Activated naive CD8-positive, alpha-beta T cell treated with anti-CD3 and anti-CD28 coated beads for 36 hours (primary cell): ENCODE results near the gene IL37. TPM values are rescaled to one million over a fixed set of nuclear protein-coding genes. Genes with fewer than 3 reads are reported as not detected.
"Not testable (repeated sequence)": the region's sequence is repeated elsewhere in the genome, so short reads cannot be mapped to it uniquely, and the experiment has no call there.

Source experiments
- DNase-seq: peaks from one replicate; pipeline ENCODE4 v3.0.0; 2021
- H3K27ac Mint-ChIP-seq: one replicate; pipeline ENCODE4 v1.8.0; 2022; ENCODE audit warnings: mild to moderate bottlenecking, moderate library complexity, mixed read lengths
- H3K27me3 Mint-ChIP-seq: one replicate; pipeline ENCODE4 v1.8.0; 2022; ENCODE audit warnings: mild to moderate bottlenecking, mixed read lengths
- H3K36me3 Mint-ChIP-seq: one replicate; pipeline ENCODE4 v1.8.0; 2021; ENCODE audit warnings: mild to moderate bottlenecking, mixed read lengths
- H3K4me1 Mint-ChIP-seq: one replicate; pipeline ENCODE4 v1.8.0; 2021; ENCODE audit warnings: mixed read lengths
- H3K4me3 Mint-ChIP-seq: one replicate; pipeline ENCODE4 v1.8.0; 2022; ENCODE audit warnings: mild to moderate bottlenecking, moderate library complexity, mixed read lengths
- H3K9me3 Mint-ChIP-seq: one replicate; pipeline ENCODE4 v1.8.0; 2022; ENCODE audit warnings: mixed read lengths
- total RNA-seq, 2 experiments: library from RNA; stranded (reverse); gene quantifications; one replicate each; pipeline ENCODE4 v1.2.3, GENCODE V29; 2021

Gene IL37
- total RNA-seq, 2 experiments from 2014 or later = not detected

GRCh38 chr2:112924360-112924759 lies 13.4 kb downstream of the IL37 start:
- Mint-ChIP-seq H3K36me3 (no peaks in the 10 kb centered on the region), H3K4me3 (no peak overlapping the region), H3K27me3 (peaks cover 4% of the 10 kb centered on the region), H3K9me3 (no peaks in the 10 kb centered on the region), H3K4me1 (peaks cover 2% of the 10 kb centered on the region), H3K27ac (no peak overlapping the region)
- no peak for DNase-seq

DNA sequence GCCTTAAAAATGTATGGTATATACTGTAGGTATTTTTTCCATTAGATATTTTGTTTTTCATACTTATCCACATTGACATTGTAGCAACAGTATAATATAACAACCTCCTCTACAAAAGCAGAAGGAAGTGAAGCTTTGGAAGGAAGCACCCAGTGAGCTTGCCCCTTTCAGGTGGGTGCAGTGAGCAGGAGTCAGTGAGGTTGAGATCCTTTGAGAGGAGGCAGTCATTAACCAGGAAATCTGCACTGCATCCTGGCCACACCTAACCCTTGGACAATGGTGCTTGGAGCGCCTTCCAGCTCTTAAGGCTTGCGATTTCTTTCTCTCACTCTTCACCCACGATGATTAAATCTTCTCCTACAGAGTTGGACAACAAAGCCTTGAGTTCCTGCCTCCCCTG lies 13.9 kb downstream of the IL37 start:
- DNase-seq = no peak
- Mint-ChIP-seq H3K27me3 (peaks cover 4% of the 10 kb centered on the region), H3K27ac (no peak overlapping the region), H3K36me3 (no peaks in the 10 kb centered on the region), H3K4me1 (peaks cover 2% of the 10 kb centered on the region), H3K4me3 (no peak overlapping the region), H3K9me3 (no peaks in the 10 kb centered on the region)

DNA sequence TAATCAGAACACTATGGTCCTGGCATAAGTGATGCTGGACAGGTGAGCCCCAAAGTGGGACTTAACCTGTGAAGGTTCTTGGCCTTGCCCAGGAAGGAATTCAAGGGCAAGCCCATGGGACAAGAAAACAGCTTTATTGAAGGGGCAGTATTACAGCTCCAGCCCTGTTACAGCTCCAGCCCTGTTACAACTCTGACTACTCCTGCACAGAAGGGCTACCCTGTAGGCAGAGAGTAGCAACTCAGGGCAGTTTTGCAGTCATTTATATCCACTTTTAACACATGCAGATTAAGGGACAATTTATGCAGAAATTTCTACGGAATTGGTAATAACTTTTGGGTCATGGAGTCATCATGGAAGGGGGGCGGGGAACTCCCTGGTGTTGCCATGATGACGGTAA lies 15.7 kb downstream of the IL37 start:
- no peaks in the 10 kb centered on the region for H3K36me3 Mint-ChIP-seq
- H3K27ac Mint-ChIP-seq = no peak overlapping the region
- peaks cover 5% of the 10 kb centered on the region for H3K27me3 Mint-ChIP-seq
- no peaks in the 10 kb centered on the region for H3K9me3 Mint-ChIP-seq
- no peaks in the 10 kb centered on the region for H3K4me1 Mint-ChIP-seq
- no peak overlapping the region for H3K4me3 Mint-ChIP-seq
- DNase-seq = no peak

DNA sequence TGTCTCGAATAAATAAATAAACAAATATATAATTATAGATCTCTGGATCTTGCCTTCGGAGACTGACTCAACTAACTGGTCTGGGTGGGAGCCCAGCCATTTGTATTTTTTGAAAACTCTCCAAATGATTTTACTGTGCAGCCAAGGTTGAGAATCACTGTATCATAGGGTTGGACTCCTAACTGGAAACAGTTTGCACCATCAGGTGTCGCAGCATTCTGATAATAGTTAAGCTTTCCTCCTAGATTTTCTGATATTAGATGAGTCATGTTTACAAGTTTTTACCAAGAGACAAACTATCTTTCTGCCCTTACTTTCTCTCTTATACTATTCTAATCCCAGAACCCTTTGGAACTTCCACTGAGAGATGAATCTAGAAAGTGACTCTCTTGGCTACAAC lies 16.8 kb downstream of the IL37 start:
- no peak overlapping the region for H3K27ac Mint-ChIP-seq
- H3K4me1 Mint-ChIP-seq = no peaks in the 10 kb centered on the region
- peaks cover 7% of the 10 kb centered on the region for H3K27me3 Mint-ChIP-seq
- no peak for DNase-seq
- no peaks in the 10 kb centered on the region for H3K9me3 Mint-ChIP-seq
- no peak overlapping the region for H3K4me3 Mint-ChIP-seq
- H3K36me3 Mint-ChIP-seq = no peaks in the 10 kb centered on the region

DNA sequence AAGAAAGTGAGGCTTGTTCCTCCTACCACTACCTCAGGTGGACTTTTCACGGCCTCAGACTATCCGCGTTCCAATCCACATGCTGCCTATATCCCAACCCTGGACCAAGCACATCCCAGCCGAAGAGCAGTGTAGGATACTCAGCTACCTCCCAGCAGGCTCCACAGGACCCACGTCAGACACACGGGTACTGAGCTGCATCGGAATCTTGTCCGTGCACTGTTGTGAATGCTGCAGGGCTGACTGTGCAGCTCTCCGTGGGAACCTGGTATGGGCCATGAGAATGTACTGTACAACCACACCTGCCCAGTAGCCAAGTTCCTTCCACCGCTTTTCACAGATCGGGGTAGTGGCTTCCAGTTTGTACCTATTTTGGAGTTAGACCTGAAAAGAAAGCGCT lies 22.3 kb downstream of the IL37 start:
- no peaks in the 10 kb centered on the region for H3K36me3 Mint-ChIP-seq
- H3K4me3 Mint-ChIP-seq = no peak overlapping the region
- H3K27ac Mint-ChIP-seq = no peak overlapping the region
- H3K4me1 Mint-ChIP-seq = no peaks in the 10 kb centered on the region
- DNase-seq = no peak
- H3K27me3 Mint-ChIP-seq = peaks cover 3% of the 10 kb centered on the region
- H3K9me3 Mint-ChIP-seq = no peaks in the 10 kb centered on the region

- H3K4me3 Mint-ChIP-seq, H3K9me3 Mint-ChIP-seq, H3K4me1 Mint-ChIP-seq, H3K27me3 Mint-ChIP-seq, DNase-seq, H3K36me3 Mint-ChIP-seq, H3K27ac Mint-ChIP-seq: not testable (repeated sequence)
Observed at GRCh38 chr2:112934117-112934516, 23.2 kb downstream of the IL37 start.

DNA sequence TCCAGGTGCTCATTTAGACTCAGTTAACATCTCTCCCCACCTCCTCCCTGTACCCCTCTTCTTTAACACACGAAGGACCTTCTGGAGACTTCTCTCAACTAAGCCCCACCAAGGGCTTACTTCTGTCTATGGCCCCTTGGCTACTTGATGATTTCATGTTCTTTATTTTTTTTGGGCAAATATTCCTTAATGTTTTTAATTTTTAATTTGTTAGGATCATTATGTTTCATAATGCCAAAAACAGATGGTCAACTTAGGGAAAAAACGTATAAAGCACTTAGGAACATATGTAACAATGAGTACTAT lies 25.9 kb downstream of the IL37 start:
- no peaks in the 10 kb centered on the region for H3K36me3 Mint-ChIP-seq
- peaks cover 2% of the 10 kb centered on the region for H3K4me1 Mint-ChIP-seq
- no peak for DNase-seq
- H3K27ac Mint-ChIP-seq = no peak overlapping the region
- H3K9me3 Mint-ChIP-seq = no peaks in the 10 kb centered on the region
- no peak overlapping the region for H3K4me3 Mint-ChIP-seq
- H3K27me3 Mint-ChIP-seq = peaks cover under 1% of the 10 kb centered on the region

- peaks cover 2% of the 10 kb centered on the region for H3K4me1 Mint-ChIP-seq
Observed at GRCh38 chr2:112938904-112939303, 27.9 kb downstream of the IL37 start.

DNA sequence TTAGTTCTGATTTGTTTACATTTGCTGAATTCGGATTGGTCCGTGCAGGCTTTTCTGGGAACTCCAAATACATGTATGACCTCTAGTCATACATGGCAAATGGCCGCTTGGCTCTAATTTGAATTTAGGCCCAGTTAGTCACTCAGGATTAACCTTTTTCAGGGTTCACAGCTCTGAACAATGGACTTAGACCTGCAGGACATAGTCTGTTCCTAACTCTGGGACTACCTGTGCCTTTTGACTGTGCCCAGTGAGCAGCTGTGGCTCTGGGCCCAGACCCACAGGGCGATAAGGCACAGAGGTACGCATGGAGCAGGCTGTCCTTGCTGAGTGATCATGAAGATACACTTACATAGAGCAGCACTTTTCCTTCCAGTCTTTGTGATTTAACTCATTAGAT lies 28.5 kb downstream of the IL37 start:
- Mint-ChIP-seq H3K36me3 (no peaks in the 10 kb centered on the region), H3K4me1 (peaks cover 2% of the 10 kb centered on the region), H3K9me3 (no peaks in the 10 kb centered on the region), H3K27ac (no peak overlapping the region), H3K4me3 (no peak overlapping the region), H3K27me3 (no peaks in the 10 kb centered on the region)
- DNase-seq = no peak

More at GRCh38 chr2:112938904-112939303, 27.9 kb downstream of the IL37 start:
- no peaks in the 10 kb centered on the region for H3K27me3 Mint-ChIP-seq
- no peaks in the 10 kb centered on the region for H3K36me3 Mint-ChIP-seq
- H3K4me3 Mint-ChIP-seq = no peak overlapping the region
- no peaks in the 10 kb centered on the region for H3K9me3 Mint-ChIP-seq
- H3K27ac Mint-ChIP-seq = no peak overlapping the region
- no peak for DNase-seq

DNA sequence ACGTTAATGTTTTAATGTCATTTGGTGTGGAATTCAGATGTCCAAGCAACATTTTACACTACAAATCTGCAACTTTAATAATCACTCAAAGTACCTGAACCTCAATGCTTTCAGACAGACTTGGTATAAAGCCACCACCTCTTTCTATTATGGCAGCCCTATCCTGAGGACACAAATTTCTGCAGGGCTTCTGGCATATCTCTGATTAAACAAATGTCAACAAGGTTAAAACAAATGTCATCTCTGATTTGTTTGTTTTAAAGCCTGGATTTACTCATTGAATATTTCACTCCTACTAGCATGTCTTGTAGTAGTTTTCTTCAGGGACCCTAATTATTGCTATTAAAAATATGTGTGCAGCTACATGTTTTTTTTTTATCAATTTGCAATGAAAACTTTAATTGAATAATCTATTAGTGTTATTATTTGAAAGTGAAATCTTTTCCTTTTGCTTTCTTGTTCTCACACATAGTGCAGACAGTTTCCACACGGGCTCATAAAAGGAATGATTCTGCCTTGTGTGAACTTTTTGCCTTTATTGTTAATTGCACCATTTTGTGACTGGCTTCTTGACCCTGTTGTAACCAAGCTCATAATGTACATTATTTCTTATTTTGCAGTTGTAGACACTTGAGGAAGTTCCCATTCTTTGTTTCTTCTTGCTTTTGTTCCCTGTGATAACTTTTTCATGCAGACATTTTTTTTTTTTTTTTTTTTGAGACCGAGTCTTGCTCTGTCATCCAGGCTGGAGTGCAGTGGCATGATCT lies 30.1 kb downstream of the IL37 start:
- Mint-ChIP-seq H3K4me3 (no peak overlapping the region), H3K36me3 (no peaks in the 10 kb centered on the region), H3K27ac (no peak overlapping the region), H3K4me1 (peaks cover 2% of the 10 kb centered on the region), H3K27me3 (no peaks in the 10 kb centered on the region), H3K9me3 (no peaks in the 10 kb centered on the region)
- no peak for DNase-seq

GRCh38 chr2:112941753-112942653 lies 31.0 kb downstream of the IL37 start:
- peak; percentile 70 for DNase-seq
- Mint-ChIP-seq H3K4me3 (no peak overlapping the region), H3K27me3 (no peaks in the 10 kb centered on the region), H3K27ac (no peak overlapping the region), H3K4me1 (peaks cover 2% of the 10 kb centered on the region), H3K9me3 (no peaks in the 10 kb centered on the region), H3K36me3 (no peaks in the 10 kb centered on the region)

- Mint-ChIP-seq H3K4me1 (peaks cover 2% of the 10 kb centered on the region), H3K4me3 (no peak overlapping the region), H3K9me3 (no peaks in the 10 kb centered on the region)
Observed at GRCh38 chr2:112942654-112943002, 31.7 kb downstream of the IL37 start.

DNA sequence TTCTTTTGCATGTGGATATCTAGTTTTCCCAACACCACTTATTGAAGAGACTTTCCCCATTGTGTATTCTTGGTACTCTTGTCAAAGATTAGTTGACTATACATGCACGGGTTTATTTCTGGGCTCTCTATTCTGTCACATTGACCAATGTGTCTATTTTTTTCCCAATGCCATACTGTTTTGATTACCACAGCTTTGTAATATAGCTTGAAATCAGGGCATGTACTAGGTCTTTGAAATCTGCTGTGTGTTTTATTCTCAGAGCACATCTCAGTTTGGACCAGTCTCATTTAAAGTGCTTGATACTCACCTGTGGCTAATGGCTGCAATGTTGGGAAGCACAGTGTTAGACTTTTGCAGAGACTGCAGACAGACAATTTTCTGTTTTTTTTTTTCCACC lies 34.0 kb downstream of the IL37 start:
- peaks cover 2% of the 10 kb centered on the region for H3K4me1 Mint-ChIP-seq
- H3K9me3 Mint-ChIP-seq = no peaks in the 10 kb centered on the region
- no peaks in the 10 kb centered on the region for H3K36me3 Mint-ChIP-seq
- peaks cover 5% of the 10 kb centered on the region for H3K27me3 Mint-ChIP-seq
- H3K27ac Mint-ChIP-seq = no peak overlapping the region
- DNase-seq = no peak
- H3K4me3 Mint-ChIP-seq = no peak overlapping the region

More at GRCh38 chr2:112942654-112943002, 31.7 kb downstream of the IL37 start:
- no peak for DNase-seq
- Mint-ChIP-seq H3K27ac (no peak overlapping the region), H3K36me3 (no peaks in the 10 kb centered on the region), H3K27me3 (no peaks in the 10 kb centered on the region)

GRCh38 chr2:112946086-112946485 lies 35.1 kb downstream of the IL37 start:
- Mint-ChIP-seq H3K9me3 (no peaks in the 10 kb centered on the region), H3K4me3 (no peak overlapping the region), H3K4me1 (peaks cover 2% of the 10 kb centered on the region), H3K27ac (no peak overlapping the region), H3K27me3 (peaks cover 5% of the 10 kb centered on the region), H3K36me3 (no peaks in the 10 kb centered on the region)
- no peak for DNase-seq

DNA sequence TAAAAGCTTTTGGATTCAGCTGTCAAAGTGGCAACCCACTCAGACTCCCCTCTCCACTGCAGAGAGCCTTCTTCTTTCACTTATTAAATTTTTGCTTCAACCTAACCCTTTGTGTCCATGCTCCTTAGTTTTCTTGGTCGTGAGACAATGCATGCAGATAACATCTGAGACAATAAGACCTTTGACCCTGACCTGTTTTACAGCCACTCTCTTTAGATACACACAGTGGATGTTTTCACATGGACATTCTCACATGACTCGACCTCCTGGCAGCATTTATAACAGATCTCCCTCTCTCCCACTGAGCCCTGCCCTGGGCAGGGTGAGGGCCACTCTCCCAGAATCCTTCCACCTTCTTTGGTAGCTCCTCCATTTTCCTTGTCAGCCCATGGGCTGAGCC lies 36.4 kb downstream of the IL37 start:
- no peak overlapping the region for H3K4me3 Mint-ChIP-seq
- no peaks in the 10 kb centered on the region for H3K36me3 Mint-ChIP-seq
- peaks cover 5% of the 10 kb centered on the region for H3K27me3 Mint-ChIP-seq
- DNase-seq = no peak
- H3K4me1 Mint-ChIP-seq = no peaks in the 10 kb centered on the region
- H3K27ac Mint-ChIP-seq = no peak overlapping the region
- no peaks in the 10 kb centered on the region for H3K9me3 Mint-ChIP-seq

GRCh38 chr2:112949456-112949855 lies 38.5 kb downstream of the IL37 start:
- no peaks in the 10 kb centered on the region for H3K36me3 Mint-ChIP-seq
- peaks cover 5% of the 10 kb centered on the region for H3K27me3 Mint-ChIP-seq
- no peak overlapping the region for H3K27ac Mint-ChIP-seq
- no peak for DNase-seq
- no peaks in the 10 kb centered on the region for H3K4me1 Mint-ChIP-seq
- no peaks in the 10 kb centered on the region for H3K9me3 Mint-ChIP-seq
- H3K4me3 Mint-ChIP-seq = no peak overlapping the region
